OCI-LY1 (cell line): Measurements from ENCODE around the gene DUS3L.
A peak's percentile ranks its signal among the peaks of the same experiment; 100 is the strongest.

Source experiments
- H2AFZ ChIP-seq: fragments of 200-600 bp; sonication (generic), shearing (Covaris generic); 2 replicates; pipeline ENCODE4 v1.6.0; 2014; ENCODE audit warnings: antibody characterized with exemption, mild to moderate bottlenecking, low read length
- H3F3A ChIP-seq: fragments of 200-600 bp; sonication (generic), shearing (Covaris generic); 2 replicates; pipeline ENCODE4 v1.6.0; 2014; ENCODE audit warnings: mild to moderate bottlenecking, antibody characterized with exemption, low read length, moderate library complexity; ENCODE audit not compliant: insufficient read depth
- H3K27ac ChIP-seq: fragments of 200-600 bp; sonication (generic); 2 replicates; pipeline ENCODE4 v1.5.1; 2014; ENCODE audit warnings: low read length, mixed run types, mild to moderate bottlenecking, low read depth; ENCODE audit not compliant: poor library complexity, severe bottlenecking
- H3K27me3 ChIP-seq: fragments of 200-600 bp; sonication (generic); 2 replicates; pipeline ENCODE4 v1.6.0; 2014; ENCODE audit warnings: antibody characterized with exemption, mild to moderate bottlenecking, low read length, moderate library complexity; ENCODE audit not compliant: insufficient read depth
- H3K36me3 ChIP-seq: fragments of 200-600 bp; sonication (generic); 2 replicates; pipeline ENCODE4 v1.6.1; 2014; ENCODE audit warnings: mild to moderate bottlenecking, antibody characterized with exemption, low read length, moderate library complexity, mixed read lengths; ENCODE audit not compliant: insufficient read depth
- H3K4me1 ChIP-seq: fragments of 200-600 bp; sonication (generic); 2 replicates; pipeline ENCODE4 v1.5.1; 2014; ENCODE audit warnings: mild to moderate bottlenecking, low read length, moderate library complexity; ENCODE audit not compliant: insufficient read depth, severe bottlenecking
- H3K4me2 ChIP-seq: fragments of 200-600 bp; sonication (generic), shearing (Covaris generic); 2 replicates; pipeline ENCODE4 v1.6.1; 2014; ENCODE audit warnings: low read length
- H3K4me3 ChIP-seq: fragments of 200-600 bp; sonication (generic); 2 replicates; pipeline ENCODE4 v1.5.1; 2014; ENCODE audit warnings: low read length, low read depth, mild to moderate bottlenecking, mixed read lengths; ENCODE audit not compliant: poor library complexity, severe bottlenecking
- H3K79me2 ChIP-seq: fragments of 200-600 bp; shearing (Covaris generic); 2 replicates; pipeline ENCODE4 v1.6.1; 2016; ENCODE audit warnings: mixed run types, low read length, mixed read lengths; ENCODE audit not compliant: insufficient read depth
- H3K9ac ChIP-seq: fragments of 200-600 bp; sonication (generic), shearing (Covaris generic); 2 replicates; pipeline ENCODE4 v1.6.1; 2014; ENCODE audit warnings: mild to moderate bottlenecking, low read length, mixed read lengths
- H3K9me2 ChIP-seq: fragments of 200-600 bp; sonication (generic), shearing (Covaris generic); 2 replicates; pipeline ENCODE4 v1.6.1; 2014; ENCODE audit warnings: low read depth, mild to moderate bottlenecking, low read length, mixed read lengths
- H3K9me3 ChIP-seq: fragments of 200-600 bp; shearing (Covaris generic); 2 replicates; pipeline ENCODE4 v1.6.1; 2014; ENCODE audit warnings: low read length, mixed read lengths
- H4K20me1 ChIP-seq: fragments of 200-600 bp; sonication (generic), shearing (Covaris generic); 2 replicates; pipeline ENCODE4 v1.6.0; 2016; ENCODE audit warnings: mild to moderate bottlenecking, low read length; ENCODE audit not compliant: insufficient read depth
- CTCF ChIP-seq: fragments of 200-600 bp; sonication (generic), shearing (Covaris generic); IDR thresholded peaks from 2 replicates; pipeline ENCODE4 v1.5.1; 2017; ENCODE audit warnings: mild to moderate bottlenecking, antibody characterized with exemption, low read length, moderate library complexity, mixed read lengths
- EZH2 ChIP-seq: fragments of 200-600 bp; sonication (generic), shearing (Covaris generic); IDR thresholded peaks from 2 replicates; pipeline ENCODE4 v1.8.0; 2017; ENCODE audit warnings: borderline replicate concordance, mixed run types, mild to moderate bottlenecking, antibody characterized with exemption, low read length, moderate library complexity, mixed read lengths

DUS3L gene

GRCh38 chr19:5831159-5831558 is 40.2 kb upstream of the DUS3L start:
- H3K27me3 ChIP-seq, result peaks cover 12% of the 10 kb centered on the region; the same call in 1 of the 2 replicates
- no peaks in the 10 kb centered on the region for H4K20me1 ChIP-seq
- no peak overlapping the region for H3K27ac ChIP-seq
- H2AFZ ChIP-seq, result no peak overlapping the region
- 0 out of 2 replicates have a peak, but pooled peaks cover 5% of the 10 kb centered on the region for H3F3A ChIP-seq
- no peaks in the 10 kb centered on the region for H3K9me2 ChIP-seq
- no peaks in the 10 kb centered on the region for H3K36me3 ChIP-seq
- H3K9me3 ChIP-seq, result no peaks in the 10 kb centered on the region
- peaks cover 28% of the 10 kb centered on the region for H3K4me1 ChIP-seq
- TF ChIP-seq CTCF (no peak), EZH2 (no peak)
- H3K4me3 ChIP-seq, result no peak overlapping the region
- no peaks in the 10 kb centered on the region for H3K79me2 ChIP-seq
- no peak overlapping the region for H3K9ac ChIP-seq
- H3K4me2 ChIP-seq, result no peak overlapping the region

GRCh38 chr19:5829567-5830310 is 38.8 kb upstream of the DUS3L start:
- Histone ChIP-seq H3K9ac (no peak overlapping the region), H3K4me2 (no peak overlapping the region), H2AFZ (no peak overlapping the region), H3K27me3 (peaks cover 12% of the 10 kb centered on the region; the same call in 1 of the 2 replicates), H3K4me1 (peaks cover 29% of the 10 kb centered on the region), H3K36me3 (no peaks in the 10 kb centered on the region), H3K9me3 (no peaks in the 10 kb centered on the region), H3K9me2 (no peaks in the 10 kb centered on the region), H3K79me2 (no peaks in the 10 kb centered on the region), H3K27ac (no peak overlapping the region), H3K4me3 (no peak overlapping the region), H3F3A (0 out of 2 replicates have a peak, but pooled peaks cover 5% of the 10 kb centered on the region), H4K20me1 (no peaks in the 10 kb centered on the region)
- no peak for TF ChIP-seq EZH2
- no peak for TF ChIP-seq CTCF

- Histone ChIP-seq H3K4me2 (peak overlapping the region; percentile 40), H3K27ac (no peak overlapping the region), H3K4me3 (peak overlapping the region; percentile 40)
These were observed 38.0 kb upstream of the DUS3L start for GRCh38 chr19:5828661-5829566.

More at GRCh38 chr19:5828661-5829566, 38.0 kb upstream of the DUS3L start:
- Histone ChIP-seq H3K27me3 (peaks cover 9% of the 10 kb centered on the region; the same call in 1 of the 2 replicates), H3K36me3 (no peaks in the 10 kb centered on the region), H4K20me1 (no peaks in the 10 kb centered on the region), H3F3A (0 out of 2 replicates have a peak, but pooled peaks cover 5% of the 10 kb centered on the region), H3K9me3 (no peaks in the 10 kb centered on the region), H3K79me2 (no peaks in the 10 kb centered on the region), H3K4me1 (peaks cover 29% of the 10 kb centered on the region), H3K9me2 (no peaks in the 10 kb centered on the region), H3K9ac (peak overlapping the region; percentile 40; the same call in 1 of the 2 replicates), H2AFZ (no peak overlapping the region)
- TF ChIP-seq EZH2 (no peak), CTCF (no peak)
